WERI-Rb-1 (cell line): ENCODE data around the gene CHIA.
A peak's percentile ranks its signal among the peaks of the same experiment; 100 is the strongest.
"Not testable (repeated sequence)": the region's sequence is repeated elsewhere in the genome, so short reads cannot be mapped to it uniquely, and the experiment has no call there.

Experiments
- DNase-seq: peaks from one replicate; pipeline ENCODE4 v3.0.0-alpha.2; 2020
- H3K27ac ChIP-seq: fragments of 250-450 bp; sonication (Bioruptor Pico); 2 replicates; pipeline ENCODE4 v1.5.1; 2020; ENCODE audit warnings: mild to moderate bottlenecking, moderate library complexity
- H3K27me3 ChIP-seq: fragments of 250-450 bp; sonication (Bioruptor Pico); 2 replicates; pipeline ENCODE4 v1.5.1; 2021; ENCODE audit warnings: mild to moderate bottlenecking, low read depth, moderate library complexity; ENCODE audit not compliant: insufficient read depth, severe bottlenecking
- H3K36me3 ChIP-seq: fragments of 250-450 bp; sonication (Bioruptor Pico); 2 replicates; pipeline ENCODE4 v1.5.1; 2020; ENCODE audit warnings: mild to moderate bottlenecking, moderate library complexity
- H3K4me3 ChIP-seq: 2 replicates; pipeline ENCODE4 v1.5.1; 2011; ENCODE audit warnings: low read depth, mild to moderate bottlenecking, control low read depth, low read length
- H3K9me3 ChIP-seq: fragments of 250-450 bp; sonication (Bioruptor Pico); 2 replicates; pipeline ENCODE4 v1.5.1; 2021; ENCODE audit warnings: mild to moderate bottlenecking, moderate library complexity; ENCODE audit not compliant: severe bottlenecking
- TF ChIP-seq, protein P1 (sequence below): IDR thresholded peaks from 2 replicates; pipeline ENCODE4 v1.5.1; 2011; ENCODE audit warnings: low read depth, mild to moderate bottlenecking, control low read depth, inconsistent platforms, low read length

Gene CHIA

GRCh38 chr1:111346089-111346885 is 55.6 kb downstream of the CHIA start:
- TF ChIP-seq, protein P1, sequence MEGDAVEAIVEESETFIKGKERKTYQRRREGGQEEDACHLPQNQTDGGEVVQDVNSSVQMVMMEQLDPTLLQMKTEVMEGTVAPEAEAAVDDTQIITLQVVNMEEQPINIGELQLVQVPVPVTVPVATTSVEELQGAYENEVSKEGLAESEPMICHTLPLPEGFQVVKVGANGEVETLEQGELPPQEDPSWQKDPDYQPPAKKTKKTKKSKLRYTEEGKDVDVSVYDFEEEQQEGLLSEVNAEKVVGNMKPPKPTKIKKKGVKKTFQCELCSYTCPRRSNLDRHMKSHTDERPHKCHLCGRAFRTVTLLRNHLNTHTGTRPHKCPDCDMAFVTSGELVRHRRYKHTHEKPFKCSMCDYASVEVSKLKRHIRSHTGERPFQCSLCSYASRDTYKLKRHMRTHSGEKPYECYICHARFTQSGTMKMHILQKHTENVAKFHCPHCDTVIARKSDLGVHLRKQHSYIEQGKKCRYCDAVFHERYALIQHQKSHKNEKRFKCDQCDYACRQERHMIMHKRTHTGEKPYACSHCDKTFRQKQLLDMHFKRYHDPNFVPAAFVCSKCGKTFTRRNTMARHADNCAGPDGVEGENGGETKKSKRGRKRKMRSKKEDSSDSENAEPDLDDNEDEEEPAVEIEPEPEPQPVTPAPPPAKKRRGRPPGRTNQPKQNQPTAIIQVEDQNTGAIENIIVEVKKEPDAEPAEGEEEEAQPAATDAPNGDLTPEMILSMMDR: peak; percentile 42; the same call in 1 of the 2 replicates
- Histone ChIP-seq H3K36me3 (no peaks in the 10 kb centered on the region), H3K27me3 (no peaks in the 10 kb centered on the region), H3K9me3 (no peaks in the 10 kb centered on the region), H3K27ac (no peak overlapping the region), H3K4me3 (peak overlapping the region; percentile 45)
- peak; percentile 82 for DNase-seq

- Histone ChIP-seq H3K9me3 (no peaks in the 10 kb centered on the region), H3K27me3 (no peaks in the 10 kb centered on the region), H3K4me3 (peak overlapping the region; percentile 45), H3K27ac (no peak overlapping the region), H3K36me3 (no peaks in the 10 kb centered on the region)
- TF ChIP-seq, protein P1: no peak
- peak; percentile 41 for DNase-seq
These were observed 56.4 kb downstream of the CHIA start for GRCh38 chr1:111347026-111347425.

GRCh38 chr1:111351700-111352099 is 61.0 kb downstream of the CHIA start:
- Histone ChIP-seq H3K27me3 (no peaks in the 10 kb centered on the region), H3K9me3 (no peaks in the 10 kb centered on the region), H3K27ac (no peak overlapping the region), H3K4me3 (no peak overlapping the region), H3K36me3 (no peaks in the 10 kb centered on the region)
- TF ChIP-seq, protein P1: no peak
- DNase-seq: no peak

- Histone ChIP-seq H3K9me3 (no peaks in the 10 kb centered on the region), H3K36me3 (no peaks in the 10 kb centered on the region), H3K27ac (no peak overlapping the region), H3K27me3 (no peaks in the 10 kb centered on the region), H3K4me3 (no peak overlapping the region)
- TF ChIP-seq, protein P1: no peak
- DNase-seq: no peak
These were observed 63.9 kb downstream of the CHIA start for GRCh38 chr1:111354584-111354983.

DNA sequence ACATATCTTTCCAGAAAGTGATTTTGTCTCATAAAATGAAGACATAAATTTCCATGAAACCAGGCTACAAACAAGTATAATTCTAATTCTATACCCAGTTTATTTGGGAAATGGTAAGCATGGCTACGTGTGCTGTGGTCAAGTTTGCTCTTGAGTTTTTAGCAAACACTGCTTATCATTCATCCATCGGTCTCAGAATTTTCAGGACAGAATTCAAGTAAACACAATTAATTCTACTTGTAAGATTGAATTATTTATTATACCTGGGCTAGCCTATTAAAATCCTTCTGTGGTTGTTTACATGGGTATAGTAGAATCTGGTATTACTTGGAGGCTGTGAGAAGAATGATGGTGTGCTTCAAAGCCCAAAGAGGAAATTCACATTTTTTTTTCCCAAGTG is 68.3 kb downstream of the CHIA start:
- DNase-seq: no peak
- Histone ChIP-seq H3K27me3 (no peaks in the 10 kb centered on the region), H3K4me3 (no peak overlapping the region), H3K36me3 (no peaks in the 10 kb centered on the region), H3K9me3 (no peaks in the 10 kb centered on the region), H3K27ac (no peak overlapping the region)
- TF ChIP-seq, protein P1: no peak

GRCh38 chr1:111359376-111359775 is 68.7 kb downstream of the CHIA start:
- Histone ChIP-seq H3K36me3 (no peaks in the 10 kb centered on the region), H3K4me3 (no peak overlapping the region), H3K27me3 (no peaks in the 10 kb centered on the region), H3K9me3 (no peaks in the 10 kb centered on the region), H3K27ac (no peak overlapping the region)
- no peak for DNase-seq
- TF ChIP-seq, protein P1: no peak

DNA sequence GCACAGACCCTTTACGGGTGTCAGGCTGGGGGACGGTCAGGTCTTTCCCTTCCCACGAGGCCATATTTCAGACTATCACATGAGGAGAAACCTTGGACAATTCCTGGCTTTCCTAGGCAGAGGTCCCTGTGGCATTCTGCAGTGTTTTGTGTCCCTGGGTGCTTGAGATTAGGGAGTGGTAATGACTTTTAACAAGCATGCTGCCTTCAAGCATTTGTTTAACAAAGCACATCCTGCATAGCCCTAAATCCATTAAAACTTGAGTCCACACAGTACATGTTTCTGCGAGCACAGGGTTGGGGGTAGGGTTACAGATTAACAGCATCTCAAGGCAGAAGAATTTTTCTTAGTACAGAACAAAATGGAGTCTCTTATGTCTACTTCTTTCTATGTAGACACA is 69.6 kb downstream of the CHIA start:
- not testable (repeated sequence) for DNase-seq

More for the DNA sequence above, 69.6 kb downstream of the CHIA start:
- not testable (repeated sequence) for H3K36me3 ChIP-seq, H3K4me3 ChIP-seq, H3K27me3 ChIP-seq, H3K9me3 ChIP-seq, H3K27ac ChIP-seq
